Thymus (tissue), 11 donors: ENCODE data around the gene UBE2E2. TPM values are rescaled to one million over a fixed set of nuclear protein-coding genes. Genes with fewer than 3 reads are reported as not detected.

Source experiments
- DNase-seq, 9 donors: peaks; one replicate each; pipeline ENCODE4 v3.0.0-alpha.2; 2013; ENCODE audit warnings: low spot score in 9 of 9, low read depth in 6 of 9, missing footprints in 1 of 9
- H3K27ac ChIP-seq, 2 donors: one replicate each; pipeline ENCODE4 v1.5.1; 2013; ENCODE audit warnings: control low read depth in 1 of 2, low read depth in 1 of 2, low read length in 1 of 2, mild to moderate bottlenecking in 1 of 2, moderate library complexity in 1 of 2
- H3K27me3 ChIP-seq, 2 donors: one replicate each; pipeline ENCODE4 v1.5.1; 2013; ENCODE audit warnings: low read length in 1 of 2; ENCODE audit not compliant: control insufficient read depth in 2 of 2, insufficient read depth in 1 of 2
- H3K36me3 ChIP-seq, 2 donors: one replicate each; pipeline ENCODE4 v1.5.1; 2013; ENCODE audit warnings: low read length in 1 of 2, mild to moderate bottlenecking in 1 of 2, moderate library complexity in 1 of 2; ENCODE audit not compliant: control insufficient read depth in 2 of 2, insufficient read depth in 2 of 2
- H3K4me1 ChIP-seq, 2 donors: one replicate each; pipeline ENCODE4 v1.5.1; 2013; ENCODE audit warnings: low read length in 2 of 2; ENCODE audit not compliant: control insufficient read depth in 2 of 2, insufficient read depth in 2 of 2
- H3K4me3 ChIP-seq, 2 donors: one replicate each; pipeline ENCODE4 v1.5.1; 2013; ENCODE audit warnings: low read length in 2 of 2, control low read depth in 1 of 2, mild to moderate bottlenecking in 1 of 2
- H3K9me3 ChIP-seq, 2 donors: one replicate each; pipeline ENCODE4 v1.5.1; 2013; ENCODE audit warnings: low read length in 1 of 2, mild to moderate bottlenecking in 1 of 2; ENCODE audit not compliant: control insufficient read depth in 2 of 2, insufficient read depth in 1 of 2
- WGBS: extraction: QIAGEN DNeasy Blood & Tissue Kit; methylation state at CpG from one replicate; pipeline ENCODE4 v1.1.7; 2013; 5-methylcytosine and 5-hydroxymethylcytosine counted together
- polyA plus RNA-seq: library from polyadenylated mRNA; stranded (reverse); fragments of 200-250 nt; gene quantifications from one replicate; pipeline ENCODE4 v1.2.3, GENCODE V29; 2013
- total RNA-seq: library from RNA; stranded (reverse); fragments of 120-200 nt; gene quantifications from one replicate; pipeline ENCODE4 v1.2.4, GENCODE V29; 2013
- donor health status: healthy.

The UBE2E2 gene
- total and polyA plus RNA-seq, 2 donors: 32.9 to 35.5 TPM

DNA sequence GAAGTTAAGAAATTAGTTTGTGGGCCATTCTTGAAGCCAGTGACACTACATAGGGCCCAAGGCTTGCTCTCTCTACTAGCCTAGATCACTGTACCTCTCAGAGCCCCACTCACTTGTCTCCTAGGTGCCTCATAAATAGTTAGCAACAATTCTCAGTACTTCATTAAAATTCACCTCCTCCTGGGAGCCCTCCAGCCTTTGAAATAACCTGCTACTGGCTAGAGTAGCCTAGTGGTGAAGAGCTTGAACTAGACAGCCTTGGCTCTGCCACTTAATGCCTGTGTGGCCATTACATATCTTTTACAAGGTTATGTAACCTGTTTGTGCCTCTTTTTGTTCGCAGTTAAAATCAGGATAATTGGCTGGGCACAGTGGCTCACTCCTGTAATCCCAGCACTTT is 89.3 kb downstream of the UBE2E2 start:
- 98% methylated on average over 1 of the region's 1 CpG for WGBS
- no peaks in the 10 kb centered on the region for H3K9me3 ChIP-seq
- H3K36me3 ChIP-seq: no peaks in the 10 kb centered on the region
- H3K27ac ChIP-seq: no peak overlapping the region
- no peaks in the 10 kb centered on the region for H3K27me3 ChIP-seq
- no peak for DNase-seq
- H3K4me1 ChIP-seq: no peaks in the 10 kb centered on the region
- H3K4me3 ChIP-seq: no peak overlapping the region

DNA sequence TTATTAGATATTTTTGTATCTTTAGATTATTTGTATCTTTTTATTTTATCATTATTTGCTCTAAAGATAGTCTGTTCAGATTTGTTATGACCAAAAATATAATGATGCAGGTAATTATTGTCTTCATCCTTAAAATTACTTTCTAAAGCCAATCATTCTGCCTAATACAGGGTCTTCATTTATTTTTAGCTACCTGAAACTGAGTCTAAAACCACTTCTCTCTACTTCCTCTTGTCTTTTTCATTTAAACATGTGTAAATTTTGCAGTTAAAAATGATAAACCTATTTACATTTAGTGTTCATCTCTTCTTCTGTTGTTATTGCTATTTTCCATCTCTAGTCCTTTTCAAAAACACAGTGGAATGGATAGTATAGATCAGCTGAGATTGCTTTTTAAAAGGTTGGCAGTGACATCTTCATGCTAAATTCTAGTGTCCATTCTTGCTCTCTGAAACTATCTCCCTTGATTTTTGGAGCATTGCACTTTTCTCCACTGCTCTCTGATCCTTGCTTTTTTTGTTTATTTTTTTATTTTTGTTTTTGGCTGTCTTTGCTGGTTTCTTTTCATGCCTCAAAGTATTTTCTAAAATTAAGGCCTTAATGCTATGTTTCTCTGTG is 91.8 kb downstream of the UBE2E2 start:
- no peaks in the 10 kb centered on the region for H3K9me3 ChIP-seq
- no peaks in the 10 kb centered on the region for H3K27me3 ChIP-seq
- H3K4me1 ChIP-seq: no peaks in the 10 kb centered on the region
- DNase-seq: no peak
- H3K27ac ChIP-seq: no peak overlapping the region
- no peak overlapping the region for H3K4me3 ChIP-seq
- H3K36me3 ChIP-seq: no peaks in the 10 kb centered on the region

DNA sequence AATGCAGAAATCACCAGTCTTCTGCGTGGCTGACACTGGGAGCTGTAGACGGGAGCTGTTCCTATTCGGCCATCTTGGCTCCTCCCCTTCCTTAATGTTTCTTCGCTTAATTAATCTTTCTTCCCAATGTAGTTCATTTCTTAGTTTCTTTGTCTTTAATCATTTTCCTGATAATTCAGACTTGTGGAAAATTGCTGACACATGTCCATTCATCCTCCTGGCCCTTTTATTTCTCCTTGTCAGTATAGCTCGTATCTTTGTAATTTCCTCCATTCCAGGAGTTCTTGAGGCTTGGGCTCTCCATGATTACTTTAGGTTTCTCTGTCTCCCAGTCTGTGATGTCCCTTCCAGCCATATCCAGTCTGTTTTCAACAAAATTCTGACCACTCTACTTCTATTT is 98.7 kb downstream of the UBE2E2 start:
- 97% methylated on average over 5 of the region's 5 CpGs for WGBS
- no peaks in the 10 kb centered on the region for H3K9me3 ChIP-seq
- H3K4me1 ChIP-seq: no peaks in the 10 kb centered on the region

DNA sequence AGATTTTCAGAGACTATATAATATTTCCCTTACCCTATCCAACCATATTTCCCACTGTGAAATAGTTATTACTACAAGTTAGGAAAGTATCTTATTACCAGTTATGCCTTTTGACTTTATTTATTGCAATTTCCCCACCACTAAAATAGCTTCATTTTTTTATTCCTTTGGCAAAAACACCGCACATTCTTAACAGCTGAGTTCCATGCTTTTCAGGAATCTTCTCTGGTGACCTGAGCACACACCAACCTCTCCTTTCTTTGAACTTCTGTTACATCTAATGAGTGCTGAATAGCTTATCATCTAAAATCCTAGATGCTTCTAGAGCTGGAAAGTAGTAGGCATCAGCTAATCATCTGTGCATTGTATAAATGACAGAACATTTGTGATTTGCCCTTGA is 99.1 kb downstream of the UBE2E2 start:
- Histone ChIP-seq H3K27ac (no peak overlapping the region), H3K4me1 (no peaks in the 10 kb centered on the region), H3K9me3 (no peaks in the 10 kb centered on the region), H3K4me3 (no peak overlapping the region), H3K27me3 (no peaks in the 10 kb centered on the region), H3K36me3 (no peaks in the 10 kb centered on the region)
- WGBS: 94% methylated on average over 1 of the region's 1 CpG
- DNase-seq: no peak

More for the DNA sequence above, 98.7 kb downstream of the UBE2E2 start:
- no peak overlapping the region for H3K27ac ChIP-seq
- H3K4me3 ChIP-seq: no peak overlapping the region
- no peaks in the 10 kb centered on the region for H3K36me3 ChIP-seq
- H3K27me3 ChIP-seq: no peaks in the 10 kb centered on the region
- no peak for DNase-seq

DNA sequence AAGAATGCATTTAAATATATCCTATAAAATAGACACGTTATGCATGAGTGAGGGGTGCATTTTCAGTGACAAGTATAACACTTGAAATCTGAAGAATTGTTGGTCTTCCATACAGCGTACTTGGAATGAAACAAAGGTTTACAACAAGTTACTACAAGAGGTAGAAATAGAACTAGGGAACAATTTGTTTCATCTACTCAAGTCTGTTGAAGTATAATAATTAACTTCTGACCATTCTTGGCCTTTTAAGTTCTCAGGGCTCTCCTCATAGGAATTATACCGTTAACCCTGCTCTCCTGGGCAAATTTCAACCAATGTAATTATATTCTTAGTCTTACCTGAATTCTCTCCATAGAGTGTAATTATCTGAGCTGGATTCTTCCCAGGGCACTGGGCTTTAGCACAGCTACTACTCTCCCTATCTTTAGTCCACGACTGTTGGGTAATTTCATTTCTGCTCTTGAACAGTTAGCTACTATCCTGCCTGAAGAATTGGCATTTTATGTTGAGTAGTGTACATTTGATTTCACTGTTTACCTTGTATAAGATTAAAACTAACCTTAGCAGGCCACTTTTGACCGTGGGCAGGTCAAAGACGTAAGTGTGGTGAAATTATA is 100.6 kb downstream of the UBE2E2 start:
- Histone ChIP-seq H3K4me1 (no peaks in the 10 kb centered on the region), H3K27ac (no peak overlapping the region), H3K9me3 (no peaks in the 10 kb centered on the region), H3K4me3 (no peak overlapping the region), H3K36me3 (no peaks in the 10 kb centered on the region), H3K27me3 (no peaks in the 10 kb centered on the region)
- no peak for DNase-seq
- 94% methylated on average over 6 of the region's 6 CpGs for WGBS

DNA sequence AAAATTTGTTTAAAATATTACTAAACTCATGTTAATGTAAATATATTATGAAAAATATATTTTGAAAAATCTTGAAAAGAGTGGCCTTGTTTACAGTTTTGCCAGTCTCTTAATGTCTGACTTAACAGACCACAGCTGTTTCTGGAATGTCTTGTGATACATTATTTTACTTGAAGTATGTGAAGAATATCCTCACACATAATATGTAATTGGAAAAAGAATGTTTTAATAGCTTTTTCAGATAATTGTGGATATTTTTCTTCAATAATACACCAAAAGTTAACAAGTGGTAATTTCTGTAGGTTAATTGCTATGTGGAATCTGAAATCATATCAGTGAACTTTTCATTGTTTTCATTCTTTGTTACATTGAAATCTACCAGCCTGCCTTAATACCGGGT is 101.3 kb downstream of the UBE2E2 start:
- no peak for DNase-seq
- H3K27ac ChIP-seq: no peak overlapping the region
- H3K36me3 ChIP-seq: no peaks in the 10 kb centered on the region
- no peaks in the 10 kb centered on the region for H3K9me3 ChIP-seq
- WGBS: 95% methylated on average over 1 of the region's 1 CpG
- no peaks in the 10 kb centered on the region for H3K27me3 ChIP-seq
- no peaks in the 10 kb centered on the region for H3K4me1 ChIP-seq
- no peak overlapping the region for H3K4me3 ChIP-seq

DNA sequence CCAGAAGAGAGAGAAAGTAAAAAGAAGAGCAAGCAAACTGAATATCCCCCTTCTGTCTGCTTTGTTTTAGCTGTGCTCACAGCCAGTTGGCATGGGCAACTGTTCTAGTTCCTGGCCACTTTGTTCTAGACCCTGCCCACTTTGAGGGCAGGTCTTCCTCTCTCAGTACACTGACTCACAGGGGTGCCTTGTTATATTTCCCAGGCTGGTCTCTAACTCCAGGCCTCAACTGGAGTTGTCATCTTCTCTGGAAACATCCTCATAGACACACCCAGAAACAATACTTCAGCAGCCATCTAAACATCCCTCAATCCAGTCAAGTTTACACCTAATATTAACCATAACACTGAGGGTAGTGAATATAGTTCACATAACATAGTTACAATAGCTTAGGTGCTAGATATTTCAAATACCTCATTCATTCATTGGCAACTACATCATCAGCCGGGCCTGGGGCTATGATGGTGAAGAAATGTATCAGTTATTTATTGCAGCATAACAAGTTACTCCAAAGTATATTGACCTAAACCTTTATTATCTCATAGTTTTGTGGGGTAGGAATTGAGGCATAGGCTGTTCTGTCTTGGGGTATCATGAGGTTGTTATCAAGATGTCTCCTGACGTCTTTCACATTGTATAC is 106.0 kb downstream of the UBE2E2 start:
- Histone ChIP-seq H3K27ac (no peak overlapping the region), H3K4me3 (no peak overlapping the region), H3K4me1 (no peaks in the 10 kb centered on the region), H3K27me3 (no peaks in the 10 kb centered on the region), H3K9me3 (no peaks in the 10 kb centered on the region), H3K36me3 (peaks cover 0 to 2% of the 10 kb centered on the region in 2 donors)
- over 99% methylated on average over 2 of the region's 2 CpGs for WGBS
- no peak for DNase-seq

DNA sequence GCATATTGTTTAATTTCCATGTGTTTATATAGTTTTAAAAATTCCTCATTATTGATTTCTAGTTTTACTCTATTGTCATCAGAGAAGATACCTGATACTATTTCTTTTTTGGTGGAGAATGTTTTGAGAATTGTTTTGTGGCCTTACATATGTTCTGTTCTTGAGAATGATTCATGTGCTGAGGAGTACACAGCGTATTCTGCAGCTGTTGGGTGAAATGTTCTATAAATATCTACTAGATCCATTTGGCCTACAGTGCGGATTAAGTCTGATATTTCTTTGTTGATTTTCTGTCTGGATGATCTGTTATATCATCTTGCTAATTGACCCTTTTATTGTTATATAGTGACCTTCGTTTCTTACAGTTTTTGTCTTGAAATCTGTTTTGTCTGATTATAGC is 109.7 kb downstream of the UBE2E2 start:
- peaks cover 0 to 13% of the 10 kb centered on the region in 2 donors for H3K9me3 ChIP-seq
- no peaks in the 10 kb centered on the region for H3K27me3 ChIP-seq
- no peak overlapping the region for H3K4me3 ChIP-seq
- H3K36me3 ChIP-seq: peaks cover 0 to 2% of the 10 kb centered on the region in 2 donors
- peaks cover 3% of the 10 kb centered on the region in 2 donors for H3K4me1 ChIP-seq
- H3K27ac ChIP-seq: no peak overlapping the region
- WGBS: 95% methylated on average over 3 of the region's 3 CpGs
- no peak for DNase-seq

DNA sequence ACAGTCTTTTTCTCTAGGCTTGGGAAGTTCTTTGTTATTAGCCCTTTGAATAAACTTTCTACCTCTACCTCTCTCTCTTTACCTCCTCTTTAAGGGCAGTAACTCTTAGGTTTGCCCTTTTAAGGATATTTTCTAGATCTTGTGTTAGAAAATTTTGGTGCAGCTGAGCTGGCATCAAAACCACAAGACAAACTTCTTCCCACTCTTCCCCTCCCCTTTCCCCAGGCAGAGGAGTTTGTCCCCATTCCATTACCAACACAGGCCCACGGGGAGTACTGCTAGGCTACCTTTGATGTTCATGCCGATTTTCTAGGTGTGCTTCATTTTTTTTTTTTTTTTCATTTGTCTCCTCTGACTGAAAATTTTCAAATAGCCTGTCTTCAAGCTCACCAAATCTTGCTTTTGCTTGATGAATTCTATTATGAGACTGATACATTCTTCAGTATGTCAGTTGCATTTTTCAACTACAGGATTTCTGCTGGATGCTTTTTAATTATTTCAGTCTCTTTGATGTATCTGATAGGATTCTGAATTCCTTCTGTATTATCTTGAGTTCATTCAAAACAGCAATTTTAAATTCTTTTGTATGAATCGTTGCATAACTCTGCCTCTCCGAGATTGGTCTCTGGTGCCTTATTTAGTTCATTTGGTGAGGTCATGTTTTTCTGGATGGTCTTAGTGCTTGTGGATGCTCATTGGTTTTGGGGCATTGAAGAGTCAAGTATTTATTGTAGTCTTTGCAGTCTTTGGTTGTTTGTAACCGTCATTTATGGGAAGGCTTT is 112.0 kb downstream of the UBE2E2 start:
- no peak overlapping the region for H3K27ac ChIP-seq
- no peak for DNase-seq
- H3K36me3 ChIP-seq: peaks cover 0 to 2% of the 10 kb centered on the region in 2 donors
- H3K4me1 ChIP-seq: peaks cover 3% of the 10 kb centered on the region in 2 donors
- no peak overlapping the region for H3K4me3 ChIP-seq
- no peaks in the 10 kb centered on the region for H3K27me3 ChIP-seq
- peaks cover 0 to 13% of the 10 kb centered on the region in 2 donors for H3K9me3 ChIP-seq
- 59% methylated on average over 5 of the region's 5 CpGs for WGBS
